ENCODE data around the gene EFCC1.
A peak's percentile ranks its signal among the peaks of the same experiment; 100 is the strongest.

Gene EFCC1

GRCh38 chr3:129034642-129035041, 33.5 kb downstream of the EFCC1 start:
- no peak for DNase-seq

GRCh38 chr3:129035360-129036221, 34.5 kb downstream of the EFCC1 start:
- no peak for DNase-seq

GRCh38 chr3:129036222-129037092, 35.4 kb downstream of the EFCC1 start:
- DNase-seq: no peak

GRCh38 chr3:129037093-129037419, 36.0 kb downstream of the EFCC1 start:
- no peak for DNase-seq

GRCh38 chr3:129038121-129038855, 37.2 kb downstream of the EFCC1 start:
- no peak for DNase-seq

GRCh38 chr3:129039271-129040038, 38.4 kb downstream of the EFCC1 start:
- DNase-seq: no peak

GRCh38 chr3:129040039-129040336, 38.9 kb downstream of the EFCC1 start:
- DNase-seq: no peak

- no peak for DNase-seq
Observed at GRCh38 chr3:129040579-129041300, 39.6 kb downstream of the EFCC1 start.

GRCh38 chr3:129045675-129046036, 44.6 kb downstream of the EFCC1 start:
- DNase-seq: peak; percentile 72

GRCh38 chr3:129046037-129046731, 45.1 kb downstream of the EFCC1 start:
- no peak for DNase-seq

GRCh38 chr3:129046732-129047552, 45.8 kb downstream of the EFCC1 start:
- no peak for DNase-seq

- no peak for DNase-seq
Observed at GRCh38 chr3:129047553-129047839, 46.4 kb downstream of the EFCC1 start.

- DNase-seq: no peak
Observed at GRCh38 chr3:129050556-129051295, 49.6 kb downstream of the EFCC1 start.

- DNase-seq: no peak
Observed at GRCh38 chr3:129051871-129052340, 50.8 kb downstream of the EFCC1 start.

GRCh38 chr3:129052675-129053074, 51.6 kb downstream of the EFCC1 start:
- DNase-seq: no peak

- DNase-seq: no peak
Observed at GRCh38 chr3:129054605-129055104, 53.6 kb downstream of the EFCC1 start.

- DNase-seq: no peak
Observed at GRCh38 chr3:129056451-129057173, 55.5 kb downstream of the EFCC1 start.

GRCh38 chr3:129057249-129057648, 56.1 kb downstream of the EFCC1 start:
- DNase-seq: no peak

Data from activated CD8-positive, alpha-beta memory T cell treated with anti-CD3 and anti-CD28 coated beads, Interleukin-2, amount 50 U/mL, for 48 hours (primary cell).